T-helper 2 cell treated with Interferon-gamma antibody and Interleukin-4, amounts not matched to agents 5 μg/mL and 100 μg/mL, for 36 hours (primary cell): Measurements from ENCODE around the gene FNDC3B.

Experiments
- DNase-seq: peaks from one replicate; pipeline ENCODE4 v3.0.0; 2021; ENCODE audit warnings: low spot score
- H3K27ac Mint-ChIP-seq: one replicate; pipeline ENCODE4 v1.8.0; 2021; ENCODE audit warnings: mild to moderate bottlenecking, mixed read lengths
- H3K27me3 Mint-ChIP-seq: one replicate; pipeline ENCODE4 v1.8.0; 2021; ENCODE audit warnings: low read depth, mixed read lengths
- H3K36me3 Mint-ChIP-seq: one replicate; pipeline ENCODE4 v1.8.0; 2021; ENCODE audit warnings: low read depth, mixed read lengths
- H3K4me1 Mint-ChIP-seq: one replicate; pipeline ENCODE4 v1.8.0; 2021; ENCODE audit warnings: low read depth, mixed read lengths
- H3K4me3 Mint-ChIP-seq: one replicate; pipeline ENCODE4 v1.8.0; 2022; ENCODE audit warnings: mild to moderate bottlenecking, moderate library complexity, mixed read lengths
- H3K9me3 Mint-ChIP-seq: one replicate; pipeline ENCODE4 v1.8.0; 2021; ENCODE audit warnings: mixed read lengths

The FNDC3B gene

DNA sequence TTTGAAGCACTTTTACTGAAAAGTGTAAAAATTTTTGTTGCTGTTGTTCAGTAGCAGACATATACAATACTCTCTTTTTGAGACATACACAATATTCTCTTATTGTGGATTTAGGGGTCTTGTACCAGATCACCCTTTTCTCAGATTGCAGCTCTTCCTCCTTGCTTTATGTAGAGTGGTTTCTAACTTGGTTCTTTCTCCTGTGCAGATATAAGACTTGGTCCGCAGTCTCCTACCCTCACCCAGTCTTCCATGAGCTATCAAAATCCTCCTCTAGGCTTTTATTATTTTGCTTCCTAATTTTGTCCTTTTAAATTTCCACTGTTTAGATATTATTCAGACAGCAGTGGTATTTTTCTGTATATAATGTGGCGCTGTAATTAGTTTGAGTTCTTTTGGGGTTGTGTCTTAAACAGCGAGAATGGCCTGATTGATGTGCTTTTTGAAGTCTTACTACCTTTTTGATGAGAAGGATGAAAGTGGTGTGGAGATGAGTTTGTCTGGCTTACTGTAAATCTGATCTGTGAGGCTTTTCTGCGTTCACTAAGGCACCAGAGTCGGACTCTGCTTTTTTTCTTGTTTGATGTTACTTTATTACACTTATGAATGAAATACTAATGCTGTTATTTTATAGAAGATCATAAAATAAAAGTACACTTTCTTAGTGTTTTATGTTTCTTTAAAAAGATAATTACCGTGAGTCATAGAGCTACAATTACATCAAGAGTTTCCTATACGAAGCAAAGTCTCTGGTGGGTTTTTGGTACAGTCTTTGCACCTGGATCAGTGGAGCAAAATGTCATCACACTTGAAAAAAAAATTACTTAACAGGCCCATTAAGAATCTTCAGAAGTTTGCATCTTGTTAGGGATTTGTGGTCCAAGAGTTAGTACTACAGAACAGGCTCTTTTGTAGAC lies 27.8 kb downstream of the FNDC3B start:
- Mint-ChIP-seq H3K27ac (no peak overlapping the region), H3K4me1 (peaks cover 24% of the 10 kb centered on the region), H3K4me3 (no peak overlapping the region), H3K27me3 (peaks cover 2% of the 10 kb centered on the region), H3K9me3 (no peaks in the 10 kb centered on the region), H3K36me3 (peaks cover 10% of the 10 kb centered on the region)
- no peak for DNase-seq

DNA sequence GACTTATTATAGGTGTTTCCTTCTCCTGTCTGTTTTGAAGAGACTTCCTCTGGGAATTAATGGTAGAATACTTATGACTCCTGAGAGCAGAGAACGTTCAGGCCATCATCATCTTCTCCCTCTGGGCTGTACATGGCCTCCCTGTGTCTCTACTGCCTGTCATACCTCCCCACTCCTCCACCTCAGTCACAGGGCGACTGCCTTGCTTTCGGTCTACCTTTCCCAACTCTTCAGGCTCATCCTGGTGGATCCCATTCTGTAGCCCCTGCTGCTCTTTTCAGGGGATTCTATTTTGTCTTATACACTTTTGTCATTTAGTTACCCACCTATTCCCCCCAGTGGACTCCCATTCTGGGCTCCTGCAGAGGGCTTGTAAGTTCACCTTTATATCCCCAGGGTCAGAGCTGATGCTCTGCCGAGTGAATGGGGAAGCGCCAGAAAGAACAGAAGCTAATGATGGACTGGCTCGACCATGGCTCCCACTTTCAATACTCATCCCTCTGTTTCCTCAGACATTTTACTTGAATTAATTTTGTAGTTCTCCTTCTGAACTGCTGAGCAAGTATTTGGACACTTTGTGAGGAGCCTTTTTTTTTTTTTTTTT lies 28.6 kb downstream of the FNDC3B start:
- Mint-ChIP-seq H3K4me3 (no peak overlapping the region), H3K9me3 (no peaks in the 10 kb centered on the region), H3K36me3 (peaks cover 8% of the 10 kb centered on the region), H3K27ac (no peak overlapping the region), H3K4me1 (peaks cover 19% of the 10 kb centered on the region), H3K27me3 (peaks cover 2% of the 10 kb centered on the region)
- no peak for DNase-seq

DNA sequence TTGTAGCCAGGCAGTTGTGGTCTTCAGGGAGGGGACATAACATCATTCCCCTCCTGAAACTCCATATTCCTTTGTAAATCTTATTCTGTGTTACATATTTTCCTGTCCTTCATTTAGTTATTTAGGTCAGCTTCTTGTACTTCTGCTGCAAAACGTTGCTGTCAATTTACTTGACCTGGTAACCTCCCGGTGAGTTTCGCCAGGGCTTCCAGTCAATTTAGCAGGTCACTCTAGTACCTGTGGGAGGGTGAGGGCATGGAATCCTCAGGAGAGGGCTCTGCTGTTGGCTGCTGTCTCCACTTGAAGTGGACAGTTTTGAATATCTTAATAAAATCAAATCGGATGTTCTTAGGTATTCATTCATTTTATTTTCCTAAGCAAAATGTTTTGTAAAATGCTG lies 29.6 kb downstream of the FNDC3B start:
- Mint-ChIP-seq H3K4me3 (no peak overlapping the region), H3K4me1 (peaks cover 13% of the 10 kb centered on the region), H3K36me3 (peaks cover 6% of the 10 kb centered on the region), H3K27me3 (peaks cover 2% of the 10 kb centered on the region), H3K9me3 (no peaks in the 10 kb centered on the region), H3K27ac (no peak overlapping the region)
- DNase-seq: no peak

DNA sequence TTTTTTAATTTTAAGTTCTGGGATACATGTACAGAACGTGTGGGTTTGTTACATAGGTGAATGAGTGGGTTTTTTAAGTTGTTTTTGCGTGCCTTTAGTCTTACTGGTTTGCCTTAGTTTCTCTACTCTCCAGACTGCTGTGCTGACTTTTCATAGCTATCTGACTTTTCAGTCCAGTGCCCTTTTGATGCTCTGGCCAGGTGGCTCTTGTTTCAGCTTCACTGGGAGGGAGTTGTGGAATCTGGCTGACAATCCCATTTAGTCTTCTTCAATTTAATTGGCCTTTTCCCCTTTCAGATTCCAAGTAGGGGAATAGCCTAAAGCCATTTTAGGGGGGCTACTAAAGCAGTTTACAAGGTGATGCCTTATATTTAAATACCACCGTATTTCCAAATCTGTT lies 30.1 kb downstream of the FNDC3B start:
- Mint-ChIP-seq H3K9me3 (no peaks in the 10 kb centered on the region), H3K36me3 (peaks cover 2% of the 10 kb centered on the region), H3K27me3 (peaks cover 2% of the 10 kb centered on the region), H3K4me3 (no peak overlapping the region), H3K4me1 (peaks cover 13% of the 10 kb centered on the region), H3K27ac (no peak overlapping the region)
- DNase-seq: no peak

DNA sequence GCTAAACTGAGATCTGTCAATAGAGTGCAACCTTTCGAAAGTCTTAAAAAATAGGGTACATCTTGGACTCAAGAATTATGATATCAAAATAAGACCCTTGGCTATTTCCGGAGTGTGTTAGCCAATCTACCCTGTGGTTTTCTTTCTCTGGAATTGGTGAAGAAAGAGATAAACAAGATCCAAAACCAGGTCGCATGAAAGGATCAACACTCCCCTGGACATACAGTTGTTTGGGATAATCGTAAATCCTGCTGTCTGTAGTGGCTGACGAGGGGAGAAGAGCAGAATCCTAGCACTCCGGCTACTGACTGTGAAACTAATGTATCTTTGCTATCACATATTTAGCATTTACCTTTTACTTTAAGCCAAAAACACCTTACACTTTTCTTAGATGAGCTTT lies 30.9 kb downstream of the FNDC3B start:
- H3K27ac Mint-ChIP-seq: no peak overlapping the region
- no peak for DNase-seq
- H3K9me3 Mint-ChIP-seq: no peaks in the 10 kb centered on the region
- H3K4me3 Mint-ChIP-seq: no peak overlapping the region
- H3K27me3 Mint-ChIP-seq: peaks cover 2% of the 10 kb centered on the region
- peaks cover 2% of the 10 kb centered on the region for H3K36me3 Mint-ChIP-seq
- peaks cover 13% of the 10 kb centered on the region for H3K4me1 Mint-ChIP-seq

DNA sequence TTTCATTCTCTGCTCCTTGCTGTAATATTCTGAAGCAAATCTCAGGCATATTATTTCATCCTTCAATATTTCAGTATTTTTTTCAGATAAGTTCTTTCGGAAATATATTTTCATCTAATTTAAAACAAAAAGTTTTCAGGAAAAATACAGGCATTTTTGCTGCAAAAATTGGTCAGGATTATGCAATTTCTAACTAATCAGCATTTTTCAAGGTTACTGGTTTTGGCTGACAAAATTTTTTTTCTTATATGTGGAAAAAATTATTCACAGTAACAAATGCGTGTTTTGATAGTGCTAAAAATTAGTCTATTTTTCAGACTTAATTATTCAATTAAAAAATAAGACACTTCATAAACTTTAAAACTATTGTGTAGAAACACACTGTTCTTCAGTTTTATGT lies 31.4 kb downstream of the FNDC3B start:
- Mint-ChIP-seq H3K4me1 (peaks cover 13% of the 10 kb centered on the region), H3K36me3 (peaks cover 5% of the 10 kb centered on the region), H3K27me3 (peaks cover 2% of the 10 kb centered on the region), H3K27ac (no peak overlapping the region), H3K9me3 (no peaks in the 10 kb centered on the region), H3K4me3 (no peak overlapping the region)
- no peak for DNase-seq

DNA sequence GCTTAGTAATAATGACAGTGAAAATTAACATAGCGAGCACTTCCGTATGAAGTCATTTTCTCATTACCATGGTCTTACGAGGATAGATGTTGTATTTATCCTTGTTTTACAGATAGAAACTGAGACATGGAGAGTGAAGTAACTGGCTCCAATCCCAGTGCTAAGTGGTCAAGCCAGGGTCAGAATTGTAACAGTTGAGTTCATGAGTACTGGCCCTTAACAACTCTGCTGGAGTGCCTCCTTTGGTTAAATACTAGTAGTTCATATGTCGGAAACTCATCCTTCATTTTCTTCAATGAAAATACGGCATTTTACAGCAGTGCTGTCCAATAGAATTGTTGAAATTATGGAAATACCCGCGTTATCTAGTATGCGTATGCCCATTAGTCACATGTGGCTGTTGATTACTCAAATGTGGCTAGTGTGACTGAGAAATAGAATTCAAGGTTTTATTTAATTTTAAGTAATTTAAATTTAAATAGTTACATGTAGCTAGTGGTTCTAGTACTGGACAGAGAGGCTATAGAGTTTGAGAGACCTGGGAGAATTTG lies 32.5 kb downstream of the FNDC3B start:
- DNase-seq: no peak
- Mint-ChIP-seq H3K27ac (no peak overlapping the region), H3K27me3 (peaks cover 2% of the 10 kb centered on the region), H3K9me3 (no peaks in the 10 kb centered on the region), H3K4me3 (no peak overlapping the region), H3K4me1 (peaks cover 9% of the 10 kb centered on the region), H3K36me3 (peaks cover 5% of the 10 kb centered on the region)

DNA sequence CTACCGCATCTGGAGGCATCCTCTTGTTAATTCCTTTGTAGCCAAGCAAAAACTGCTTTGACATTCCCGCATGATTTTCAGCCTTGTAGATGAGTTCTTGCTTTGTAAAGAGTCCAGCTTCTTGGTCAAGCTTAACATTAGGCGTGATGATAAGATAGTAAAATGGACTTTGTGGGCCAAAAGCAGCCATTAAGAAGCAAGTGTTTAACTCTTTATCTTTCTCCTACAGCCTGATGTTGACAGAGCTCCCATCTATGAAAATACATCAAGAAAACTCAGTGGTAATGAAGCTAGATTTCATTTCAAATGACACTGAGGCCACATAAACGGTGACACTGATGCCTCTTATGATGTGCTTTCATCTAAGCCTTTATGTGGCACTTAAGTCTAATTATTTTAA lies 33.2 kb downstream of the FNDC3B start:
- peaks cover 5% of the 10 kb centered on the region for H3K4me1 Mint-ChIP-seq

DNA sequence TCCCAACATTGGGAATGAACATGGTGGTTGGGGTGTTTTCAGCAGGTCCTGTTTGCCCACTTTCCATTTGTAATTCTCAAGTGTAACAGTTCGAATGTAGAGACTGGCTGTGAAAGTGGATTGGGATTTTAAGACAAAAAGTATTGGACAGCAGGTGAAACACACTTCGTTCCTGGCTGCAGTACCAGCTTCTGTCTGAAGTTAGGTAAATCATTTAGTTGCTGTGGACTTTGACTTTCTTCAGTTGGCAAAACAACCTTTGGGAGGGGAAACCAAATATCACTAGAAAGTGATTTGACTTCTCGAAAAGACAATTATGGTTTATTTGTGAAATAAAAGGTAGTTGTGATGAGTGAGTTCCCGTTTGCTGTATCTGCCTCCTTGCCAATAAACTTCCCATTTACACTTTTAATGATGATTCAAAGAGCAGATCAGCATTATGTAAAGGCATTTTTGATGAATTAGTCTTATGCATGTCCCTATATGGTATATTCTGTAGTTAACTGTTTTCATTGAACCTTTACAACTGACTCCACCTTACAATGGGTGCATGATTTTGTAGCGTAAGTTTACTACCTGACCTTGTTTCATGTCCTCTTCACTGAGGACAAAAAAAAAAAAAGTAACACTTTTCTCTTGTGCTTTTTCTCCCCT lies 34.0 kb downstream of the FNDC3B start:
- Mint-ChIP-seq H3K36me3 (peaks cover 3% of the 10 kb centered on the region), H3K27me3 (peaks cover 2% of the 10 kb centered on the region), H3K27ac (no peak overlapping the region), H3K9me3 (no peaks in the 10 kb centered on the region), H3K4me3 (no peak overlapping the region), H3K4me1 (peaks cover 3% of the 10 kb centered on the region)
- no peak for DNase-seq

More for the DNA sequence above, 33.2 kb downstream of the FNDC3B start:
- peaks cover 2% of the 10 kb centered on the region for H3K27me3 Mint-ChIP-seq
- no peaks in the 10 kb centered on the region for H3K9me3 Mint-ChIP-seq
- no peak overlapping the region for H3K4me3 Mint-ChIP-seq
- no peak overlapping the region for H3K27ac Mint-ChIP-seq
- H3K36me3 Mint-ChIP-seq: peaks cover 3% of the 10 kb centered on the region
- no peak for DNase-seq

DNA sequence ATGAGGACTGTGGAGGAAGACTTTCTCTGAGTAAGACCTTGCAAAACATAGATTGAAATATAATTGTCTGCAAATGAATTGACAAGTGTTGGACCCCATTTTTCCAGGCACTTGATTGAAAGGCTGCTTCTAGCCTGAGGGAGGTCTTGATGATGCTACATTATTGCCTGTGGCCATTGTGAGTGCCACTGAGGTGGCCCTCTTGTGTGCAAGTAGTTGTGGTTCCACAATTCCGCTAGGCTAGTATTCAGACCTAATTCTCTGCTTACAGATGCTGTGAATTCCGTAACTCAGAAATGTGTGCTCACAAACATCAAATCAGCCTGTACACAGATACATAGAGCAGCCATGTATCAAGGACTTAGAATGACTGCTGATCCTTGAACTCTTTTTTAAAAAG lies 34.7 kb downstream of the FNDC3B start:
- H3K27me3 Mint-ChIP-seq: peaks cover 2% of the 10 kb centered on the region
- no peaks in the 10 kb centered on the region for H3K9me3 Mint-ChIP-seq
- DNase-seq: no peak
- peaks cover 3% of the 10 kb centered on the region for H3K36me3 Mint-ChIP-seq
- no peak overlapping the region for H3K27ac Mint-ChIP-seq
- peaks cover 3% of the 10 kb centered on the region for H3K4me1 Mint-ChIP-seq
- no peak overlapping the region for H3K4me3 Mint-ChIP-seq

DNA sequence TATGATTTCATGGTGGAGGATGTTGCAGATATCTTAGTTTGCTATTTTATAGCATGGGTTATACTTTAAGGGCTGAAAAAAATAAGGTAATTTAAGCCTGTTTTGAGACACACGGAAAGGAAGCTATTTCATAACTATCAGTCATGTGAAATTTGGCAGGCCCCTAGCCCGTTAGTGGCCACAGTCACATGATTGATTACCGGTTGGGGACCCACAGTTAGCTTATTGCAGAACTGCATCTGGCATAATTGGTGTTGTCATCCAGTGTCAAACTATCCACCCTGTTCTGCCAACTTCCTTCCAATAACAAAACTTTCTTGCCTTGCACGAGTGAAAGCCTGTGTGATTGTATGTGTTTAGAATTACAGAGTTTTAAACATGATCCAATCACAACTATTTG lies 35.2 kb downstream of the FNDC3B start:
- DNase-seq: no peak
- Mint-ChIP-seq H3K36me3 (peaks cover 3% of the 10 kb centered on the region), H3K27ac (no peak overlapping the region), H3K27me3 (no peaks in the 10 kb centered on the region), H3K9me3 (no peaks in the 10 kb centered on the region), H3K4me1 (peaks cover 1% of the 10 kb centered on the region), H3K4me3 (no peak overlapping the region)

DNA sequence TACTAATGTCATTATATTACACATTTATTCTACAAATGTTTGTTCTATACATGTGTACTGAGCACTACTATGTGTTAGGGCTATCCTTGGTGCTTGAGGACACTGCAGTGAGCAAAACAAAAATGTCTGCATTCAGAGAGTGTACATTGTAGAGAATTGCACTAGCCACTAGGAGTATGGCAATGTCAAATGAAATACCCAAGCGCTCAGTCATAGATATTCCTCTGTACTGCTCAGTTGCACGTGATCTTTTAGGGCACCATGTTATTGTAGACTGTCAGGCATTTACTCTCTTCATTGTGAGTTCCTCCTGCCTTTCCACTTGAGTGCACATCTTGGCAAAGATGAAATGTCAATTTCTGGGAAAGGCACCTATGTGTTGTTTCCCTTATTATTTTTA lies 36.8 kb downstream of the FNDC3B start:
- peaks cover 1% of the 10 kb centered on the region for H3K4me1 Mint-ChIP-seq

DNA sequence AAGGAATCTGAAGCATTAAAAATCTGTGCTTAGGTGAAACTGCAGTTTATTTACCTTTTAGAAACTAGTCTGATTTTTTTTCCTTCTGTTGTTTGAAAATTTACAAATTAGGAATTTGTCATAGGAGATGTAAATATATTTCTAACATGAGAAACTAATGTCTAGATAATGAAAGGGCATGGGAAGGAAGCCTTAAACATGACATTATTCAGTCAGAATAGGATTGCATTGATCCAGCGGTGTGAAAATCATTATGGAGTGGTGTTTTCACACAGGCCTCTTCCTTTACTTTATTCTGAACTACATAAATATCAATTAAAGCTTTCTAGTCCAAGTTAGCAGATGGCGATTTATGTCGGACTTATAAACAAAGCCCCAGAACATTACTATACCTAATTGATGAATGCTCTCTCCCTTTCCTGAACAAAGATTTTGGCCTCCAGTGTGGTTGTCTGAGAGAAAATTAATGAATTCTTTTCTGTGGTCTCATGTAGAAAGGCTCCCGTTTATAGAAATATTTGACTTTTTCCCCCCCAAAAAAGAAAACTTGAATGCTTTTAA lies 37.9 kb downstream of the FNDC3B start:
- Mint-ChIP-seq H3K9me3 (no peaks in the 10 kb centered on the region), H3K36me3 (peaks cover 6% of the 10 kb centered on the region), H3K27ac (no peak overlapping the region)

More for the DNA sequence above, 36.8 kb downstream of the FNDC3B start:
- Mint-ChIP-seq H3K9me3 (no peaks in the 10 kb centered on the region), H3K27me3 (no peaks in the 10 kb centered on the region), H3K4me3 (no peak overlapping the region), H3K27ac (no peak overlapping the region), H3K36me3 (peaks cover 4% of the 10 kb centered on the region)
- no peak for DNase-seq

DNA sequence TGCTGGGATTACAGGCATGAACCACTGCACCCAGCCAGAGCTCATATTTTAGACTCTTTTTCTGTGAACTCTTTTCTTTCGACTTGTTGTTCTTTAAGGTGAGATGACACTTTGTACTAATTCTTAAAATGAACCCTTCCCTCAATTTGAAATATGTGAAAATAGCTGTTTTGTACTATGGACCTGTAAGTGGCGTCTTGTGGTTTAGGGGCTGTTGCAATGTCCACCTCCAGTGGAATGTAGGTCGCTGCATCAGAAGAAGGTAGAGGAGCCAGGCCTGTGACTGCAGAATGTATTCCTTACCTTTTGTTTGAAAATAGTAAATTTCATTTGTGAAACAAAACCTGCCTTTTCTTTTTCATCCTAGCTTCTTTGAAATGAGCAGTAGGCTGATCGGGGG lies 38.9 kb downstream of the FNDC3B start:
- Mint-ChIP-seq H3K9me3 (no peaks in the 10 kb centered on the region), H3K4me1 (peaks cover 1% of the 10 kb centered on the region), H3K27ac (no peak overlapping the region), H3K27me3 (no peaks in the 10 kb centered on the region), H3K4me3 (no peak overlapping the region), H3K36me3 (peaks cover 6% of the 10 kb centered on the region)
- no peak for DNase-seq

More for the DNA sequence above, 37.9 kb downstream of the FNDC3B start:
- peaks cover 1% of the 10 kb centered on the region for H3K4me1 Mint-ChIP-seq
- no peak for DNase-seq
- no peak overlapping the region for H3K4me3 Mint-ChIP-seq
- H3K27me3 Mint-ChIP-seq: no peaks in the 10 kb centered on the region
